Hematopoietic multipotent progenitor cell (in vitro differentiated cells): ENCODE results near the gene LMF1. TPM values are rescaled to one million over a fixed set of nuclear protein-coding genes. Genes with fewer than 3 reads are reported as not detected.

ENCODE experiments used
- DNase-seq, 3 donors: peaks; one replicate each; pipeline ENCODE4 v3.0.0-alpha.2; 2011 to 2015; ENCODE audit warnings: low read depth in 2 of 3, low spot score in 2 of 3
- total RNA-seq: library from RNA; depleted of rRNA; stranded (reverse); fragments of >200 nt; gene quantifications from one replicate; pipeline ENCODE4 v1.2.3, GENCODE V29; 2012

LMF1 gene
- total RNA-seq, 1 donor, result 45.2 TPM

- no peak for DNase-seq
Observed at GRCh38 chr16:854808-855410, 115.9 kb downstream of the LMF1 start.

- no peak for DNase-seq
Observed at GRCh38 chr16:853981-854807, 116.6 kb downstream of the LMF1 start.

- no peak for DNase-seq
Observed at GRCh38 chr16:853306-853705, 117.5 kb downstream of the LMF1 start.

- no peak for DNase-seq
Observed at GRCh38 chr16:852451-853185, 118.2 kb downstream of the LMF1 start.

GRCh38 chr16:851871-852270, 118.9 kb downstream of the LMF1 start:
- no peak for DNase-seq

GRCh38 chr16:851209-851810, 119.5 kb downstream of the LMF1 start:
- DNase-seq, result no peak

GRCh38 chr16:850668-851067, 120.1 kb downstream of the LMF1 start:
- no peak for DNase-seq

- DNase-seq, result no peak
Observed at GRCh38 chr16:848510-849253, 122.1 kb downstream of the LMF1 start.

GRCh38 chr16:847681-848445, 122.9 kb downstream of the LMF1 start:
- no peak for DNase-seq

- DNase-seq, result no peak
Observed at GRCh38 chr16:847151-847550, 123.6 kb downstream of the LMF1 start.

- DNase-seq, result no peak
Observed at GRCh38 chr16:845351-845745, 125.4 kb downstream of the LMF1 start.

- DNase-seq, result no peak
Observed at GRCh38 chr16:844638-845350, 126.0 kb downstream of the LMF1 start.

GRCh38 chr16:843771-844170, 127.0 kb downstream of the LMF1 start:
- DNase-seq, result no peak

GRCh38 chr16:842711-843560, 127.8 kb downstream of the LMF1 start:
- DNase-seq, result no peak

- peak in 1 of 3 donors; percentile 31 for DNase-seq
Observed at GRCh38 chr16:842061-842476, 128.7 kb downstream of the LMF1 start.

- DNase-seq, result no peak
Observed at GRCh38 chr16:841455-842060, 129.2 kb downstream of the LMF1 start.

GRCh38 chr16:840561-841454, 130.0 kb downstream of the LMF1 start:
- DNase-seq, result no peak
